ENCODE data around the gene TPGS1. TPM values are rescaled to one million over a fixed set of nuclear protein-coding genes. Genes with fewer than 3 reads are reported as not detected.

The TPGS1 gene
- total and polyA plus RNA-seq, 12 donors = 7.1 to 22.2 (median 10.2) TPM

- 65 to 75% methylated on average over 43 to 52 of the region's 52 CpGs for whole genome bisulfite sequencing, 2 donors
- no peak overlapping the region for H3K4me3 ChIP-seq
- peaks cover 0 to 9% (median 2%) of the 10 kb centered on the region in 9 donors for H3K4me1 ChIP-seq
- DNase-seq = no peak
- intact Hi-C loops (cut with DNase I) = no loop called here
- no peaks in the 10 kb centered on the region for H3K36me3 ChIP-seq
- no peak overlapping the region for H3K27ac ChIP-seq
- no peaks in the 10 kb centered on the region for H3K27me3 ChIP-seq
- no peak for TF ChIP-seq CTCF (IDR thresholded peaks at IDR 0.05)
- peak in 2 of 8 donors; percentile 10 to 38 for ATAC-seq
- no peaks in the 10 kb centered on the region for H3K9me3 ChIP-seq
Observed at GRCh38 chr19:548886-549830, 41.9 kb downstream of the TPGS1 start.

- H3K9me3 ChIP-seq = no peaks in the 10 kb centered on the region
- WGBS, 2 donors = 68 to 75% methylated on average over 20 of the region's 20 CpGs
- no peak for TF ChIP-seq CTCF (IDR thresholded peaks at IDR 0.05)
- H3K4me3 ChIP-seq = no peak overlapping the region
- DNase-seq (no peak), ATAC-seq (peak in 1 of 8 donors; percentile 17)
- H3K4me1 ChIP-seq = peaks cover 11 to 36% (median 22%) of the 10 kb centered on the region in 9 donors
- no peaks in the 10 kb centered on the region for H3K36me3 ChIP-seq
- no peaks in the 10 kb centered on the region for H3K27me3 ChIP-seq
- peak overlapping the region in 4 of 10 donors; percentile 26 to 46 (median 38) for H3K27ac ChIP-seq
- intact Hi-C loops (cut with DNase I) = no loop called here
Observed at GRCh38 chr19:554817-555216, 47.5 kb downstream of the TPGS1 start.

GRCh38 chr19:555474-555808 lies 48.1 kb downstream of the TPGS1 start:
- Histone ChIP-seq H3K36me3 (no peaks in the 10 kb centered on the region), H3K4me1 (peaks cover 11 to 36% (median 22%) of the 10 kb centered on the region in 9 donors), H3K4me3 (no peak overlapping the region), H3K27ac (peak overlapping the region in 7 of 10 donors; percentile 5 to 66 (median 55)), H3K27me3 (no peaks in the 10 kb centered on the region), H3K9me3 (no peaks in the 10 kb centered on the region)
- WGBS, 2 donors = 84 to 87% methylated on average over 14 of the region's 14 CpGs
- TF ChIP-seq CTCF (IDR thresholded peaks at IDR 0.05) = no peak
- DNase-seq (no peak), ATAC-seq (no peak)
- intact Hi-C loops (cut with DNase I) = no loop called here

GRCh38 chr19:556611-557382 lies 49.5 kb downstream of the TPGS1 start:
- H3K27ac ChIP-seq = peak overlapping the region in 8 of 10 donors; percentile 5 to 68 (median 62)
- peaks cover 11 to 33% (median 22%) of the 10 kb centered on the region in 9 donors for H3K4me1 ChIP-seq
- no peaks in the 10 kb centered on the region for H3K27me3 ChIP-seq
- H3K9me3 ChIP-seq = no peaks in the 10 kb centered on the region
- no peak for DNase-seq
- TF ChIP-seq CTCF (IDR thresholded peaks at IDR 0.05) = no peak
- WGBS, 2 donors = 79 to 84% methylated on average over 31 of the region's 31 CpGs
- ATAC-seq = peak in 4 of 8 donors; percentile 3 to 16 (median 5)
- no peak overlapping the region for H3K4me3 ChIP-seq
- H3K36me3 ChIP-seq = no peaks in the 10 kb centered on the region
- intact Hi-C loops (cut with DNase I) = no loop called here

Measured in heart right ventricle (tissue), 16 donors.